Keratinocyte (primary cell): ENCODE results near the gene SCN8A. TPM values are rescaled to one million over a fixed set of nuclear protein-coding genes. Genes with fewer than 3 reads are reported as not detected.

Source experiments
- DNase-seq: peaks from one replicate; pipeline ENCODE4 v3.0.0-alpha.2; 2011; ENCODE audit warnings: low read depth, missing footprints, low spot score
- FAIRE-seq: peaks from 2 replicates; lab custom pipeline; 2011; peaks lifted over from hg19 to GRCh38; lab: Jason Lieb, UNC
- H2AFZ ChIP-seq: 2 replicates; pipeline ENCODE4 v1.6.0; 2012; ENCODE audit warnings: low read length, control low read depth, inconsistent platforms; ENCODE audit not compliant: control insufficient read depth
- H3K27ac ChIP-seq: 2 replicates; pipeline ENCODE4 v1.5.1; 2011; ENCODE audit warnings: low read length; ENCODE audit not compliant: control insufficient read depth, insufficient read depth
- H3K27me3 ChIP-seq: 3 replicates; pipeline ENCODE4 v1.6.0; 2011; ENCODE audit warnings: low read length; ENCODE audit not compliant: control insufficient read depth, insufficient read depth; ENCODE audit errors: extremely low read depth
- H3K36me3 ChIP-seq, 2 experiments: 2 replicates in 1 of 2; 3 replicates in 1 of 2; pipeline ENCODE4 v1.5.1; 2011; ENCODE audit warnings: low read length in 2 of 2, mild to moderate bottlenecking in 1 of 2; ENCODE audit not compliant: control insufficient read depth in 2 of 2, insufficient read depth in 2 of 2; ENCODE audit errors: extremely low read depth in 1 of 2
- H3K4me1 ChIP-seq: 3 replicates; pipeline ENCODE4 v1.5.1; 2011; ENCODE audit warnings: low read length; ENCODE audit not compliant: control insufficient read depth, insufficient read depth; ENCODE audit errors: extremely low read depth
- H3K4me2 ChIP-seq: 3 replicates; pipeline ENCODE4 v1.6.0; 2011; ENCODE audit warnings: low read depth, low read length; ENCODE audit not compliant: control insufficient read depth, insufficient read depth; ENCODE audit errors: extremely low read depth
- H3K4me3 ChIP-seq, 3 experiments: fragments of 200-600 bp in 1 of 3; sonication (generic) in 1 of 3; 2 replicates in 2 of 3; 3 replicates in 1 of 3; pipeline ENCODE4 v1.5.1; 2011 to 2016; ENCODE audit warnings: low read length in 3 of 3, mild to moderate bottlenecking in 3 of 3, control low read depth in 2 of 3, inconsistent platforms in 1 of 3, low read depth in 1 of 3, mixed read lengths in 1 of 3, mixed run types in 1 of 3, moderate library complexity in 1 of 3; ENCODE audit not compliant: control insufficient read depth in 2 of 3, insufficient read depth in 2 of 3; ENCODE audit errors: extremely low read depth in 1 of 3
- H3K79me2 ChIP-seq: 2 replicates; pipeline ENCODE4 v1.6.0; 2012; ENCODE audit warnings: low read length; ENCODE audit not compliant: control insufficient read depth, insufficient read depth
- H3K9ac ChIP-seq: 3 replicates; pipeline ENCODE4 v1.6.0; 2011; ENCODE audit warnings: low read length; ENCODE audit not compliant: control insufficient read depth, insufficient read depth; ENCODE audit errors: extremely low read depth
- H3K9me1 ChIP-seq: 3 replicates; pipeline ENCODE4 v1.6.0; 2011; ENCODE audit warnings: low read length; ENCODE audit not compliant: control insufficient read depth, insufficient read depth; ENCODE audit errors: extremely low read depth
- H3K9me3 ChIP-seq: 2 replicates; pipeline ENCODE4 v1.5.1; 2012; ENCODE audit warnings: low read depth, low read length; ENCODE audit not compliant: control insufficient read depth
- H4K20me1 ChIP-seq: 3 replicates; pipeline ENCODE4 v1.6.0; 2011; ENCODE audit warnings: low read length; ENCODE audit not compliant: control insufficient read depth, insufficient read depth; ENCODE audit errors: extremely low read depth
- EZH2 ChIP-seq: IDR thresholded peaks from one replicate; pipeline ENCODE4 v1.6.1; 2012; ENCODE audit warnings: inconsistent platforms, mild to moderate bottlenecking, low read length, moderate library complexity
- dilution Hi-C: fragments of 300-500 bp; cut with MboI; formaldehyde crosslinking; loops from one replicate; pipeline ENCODE4 v1.7.0; 2020; ENCODE audit warnings: low sequenced_read_pairs; ENCODE audit not compliant: extremely low pct_ligation_motif_present
- polyA plus RNA-seq, 5 experiments: library from polyadenylated mRNA; depleted of rRNA in 3 of 5; stranded (reverse) in 3 of 5; stranded (forward) in 1 of 5; unstranded in 1 of 5; fragments of >200 nt; gene quantifications; 1 replicate in 1 of 5; 2 replicates in 3 of 5; 3 replicates in 1 of 5; pipeline versions ENCODE4 v1.2.1 to v1.2.3, GENCODE V29; 2011 to 2012; ENCODE audit warnings: missing spikeins in 2 of 5, low read depth in 1 of 5, low replicate concordance in 1 of 5
- TF ChIP-seq, protein P1 (sequence below), 3 experiments: IDR thresholded peaks in 1 of 3; conservative IDR thresholded peaks in 1 of 3; optimal IDR thresholded peaks in 1 of 3; 2 replicates in 2 of 3; 3 replicates in 1 of 3; pipeline versions ENCODE3 to v1.5.1; 2011; ENCODE audit warnings: low read length in 3 of 3, mild to moderate bottlenecking in 3 of 3, moderate library complexity in 2 of 3, control low read depth in 1 of 3, inconsistent platforms in 1 of 3; ENCODE audit not compliant: insufficient read depth in 2 of 3; ENCODE audit errors: extremely low read depth in 1 of 3

SCN8A gene
- polyA plus RNA-seq, 1 donor (not counting 4 experiments of a cell fraction or from before 2014, with no cell fraction given) = 1.1 TPM

DNA sequence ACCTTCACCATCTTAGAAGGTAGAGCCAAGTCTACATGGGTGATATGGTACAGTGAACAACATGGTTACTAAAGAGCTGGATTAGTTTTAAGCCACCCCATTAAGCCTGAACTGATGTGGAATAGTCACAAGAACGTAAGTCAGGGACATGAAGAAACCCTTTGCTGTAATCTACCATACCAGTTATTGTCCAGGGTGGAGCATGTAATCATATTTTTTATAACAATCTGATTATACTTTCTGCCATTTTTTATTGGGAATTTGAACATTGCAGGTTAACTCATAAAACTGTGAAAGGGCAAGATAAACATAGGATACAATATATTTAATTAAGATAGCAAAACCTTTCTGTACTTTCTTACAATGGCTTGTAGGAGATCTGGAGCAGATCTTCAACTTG lies 153.9 kb downstream of the SCN8A start:
- no peak for FAIRE-seq
- H3K4me1 ChIP-seq = no peaks in the 10 kb centered on the region
- no peak overlapping the region for H3K4me3 ChIP-seq
- dilution Hi-C loops = no loop called here
- H3K27me3 ChIP-seq = no peaks in the 10 kb centered on the region
- no peak for DNase-seq
- no peaks in the 10 kb centered on the region for H3K9me1 ChIP-seq
- TF ChIP-seq, protein P1, sequence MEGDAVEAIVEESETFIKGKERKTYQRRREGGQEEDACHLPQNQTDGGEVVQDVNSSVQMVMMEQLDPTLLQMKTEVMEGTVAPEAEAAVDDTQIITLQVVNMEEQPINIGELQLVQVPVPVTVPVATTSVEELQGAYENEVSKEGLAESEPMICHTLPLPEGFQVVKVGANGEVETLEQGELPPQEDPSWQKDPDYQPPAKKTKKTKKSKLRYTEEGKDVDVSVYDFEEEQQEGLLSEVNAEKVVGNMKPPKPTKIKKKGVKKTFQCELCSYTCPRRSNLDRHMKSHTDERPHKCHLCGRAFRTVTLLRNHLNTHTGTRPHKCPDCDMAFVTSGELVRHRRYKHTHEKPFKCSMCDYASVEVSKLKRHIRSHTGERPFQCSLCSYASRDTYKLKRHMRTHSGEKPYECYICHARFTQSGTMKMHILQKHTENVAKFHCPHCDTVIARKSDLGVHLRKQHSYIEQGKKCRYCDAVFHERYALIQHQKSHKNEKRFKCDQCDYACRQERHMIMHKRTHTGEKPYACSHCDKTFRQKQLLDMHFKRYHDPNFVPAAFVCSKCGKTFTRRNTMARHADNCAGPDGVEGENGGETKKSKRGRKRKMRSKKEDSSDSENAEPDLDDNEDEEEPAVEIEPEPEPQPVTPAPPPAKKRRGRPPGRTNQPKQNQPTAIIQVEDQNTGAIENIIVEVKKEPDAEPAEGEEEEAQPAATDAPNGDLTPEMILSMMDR (optimal IDR thresholded peaks at IDR 0.05 in 1 of 3, IDR thresholded peaks at IDR 0.05 in 1 of 3, conservative IDR thresholded peaks at IDR 0.05 in 1 of 3; ENCODE audit: extremely low read depth in 1 of 3, insufficient read depth in 2 of 3, low read length in 3 of 3) = no peak
- no peak for TF ChIP-seq EZH2
- no peak overlapping the region for H3K4me2 ChIP-seq
- H3K36me3 ChIP-seq = no peaks in the 10 kb centered on the region
- no peak overlapping the region for H3K27ac ChIP-seq
- no peak overlapping the region for H3K9ac ChIP-seq
- no peaks in the 10 kb centered on the region for H3K9me3 ChIP-seq
- no peaks in the 10 kb centered on the region for H3K79me2 ChIP-seq
- no peak overlapping the region for H2AFZ ChIP-seq
- no peaks in the 10 kb centered on the region for H4K20me1 ChIP-seq

DNA sequence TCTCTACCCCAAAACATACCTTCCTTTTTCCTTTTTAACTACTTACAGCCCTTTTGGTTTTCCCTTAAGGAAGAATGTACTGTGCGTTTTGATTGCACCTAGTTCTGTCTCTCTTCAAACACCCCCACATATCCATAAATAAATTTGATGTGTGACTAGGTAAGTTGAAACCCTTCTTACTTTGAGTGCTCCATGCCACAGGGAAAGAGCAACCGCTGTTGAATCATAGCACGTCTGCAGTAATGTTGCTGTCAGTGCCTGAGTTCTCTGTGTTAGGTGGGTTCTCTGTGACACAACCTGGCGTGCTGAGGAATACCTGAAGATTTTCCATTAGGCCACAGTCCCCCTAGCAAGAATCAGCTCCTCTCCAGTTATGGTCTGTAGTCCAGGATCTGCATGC lies 155.4 kb downstream of the SCN8A start:
- Histone ChIP-seq H3K4me1 (no peaks in the 10 kb centered on the region), H3K9me3 (no peaks in the 10 kb centered on the region), H3K27ac (no peak overlapping the region), H3K36me3 (no peaks in the 10 kb centered on the region), H3K4me3 (no peak overlapping the region), H2AFZ (no peak overlapping the region), H3K79me2 (no peaks in the 10 kb centered on the region), H4K20me1 (no peaks in the 10 kb centered on the region), H3K4me2 (no peak overlapping the region), H3K9me1 (no peaks in the 10 kb centered on the region), H3K9ac (no peak overlapping the region), H3K27me3 (no peaks in the 10 kb centered on the region)
- TF ChIP-seq EZH2 = no peak
- TF ChIP-seq, protein P1 (optimal IDR thresholded peaks at IDR 0.05 in 1 of 3, IDR thresholded peaks at IDR 0.05 in 1 of 3, conservative IDR thresholded peaks at IDR 0.05 in 1 of 3; ENCODE audit: extremely low read depth in 1 of 3, insufficient read depth in 2 of 3, low read length in 3 of 3) = no peak
- dilution Hi-C loops = no loop called here
- DNase-seq (no peak), FAIRE-seq (no peak)
